ENCODE results near the gene TRIM63. TPM values are rescaled to one million over a fixed set of nuclear protein-coding genes. Genes with fewer than 3 reads are reported as not detected.

Gene TRIM63
- total RNA-seq, 1 experiment from 2014 or later: not detected

DNA sequence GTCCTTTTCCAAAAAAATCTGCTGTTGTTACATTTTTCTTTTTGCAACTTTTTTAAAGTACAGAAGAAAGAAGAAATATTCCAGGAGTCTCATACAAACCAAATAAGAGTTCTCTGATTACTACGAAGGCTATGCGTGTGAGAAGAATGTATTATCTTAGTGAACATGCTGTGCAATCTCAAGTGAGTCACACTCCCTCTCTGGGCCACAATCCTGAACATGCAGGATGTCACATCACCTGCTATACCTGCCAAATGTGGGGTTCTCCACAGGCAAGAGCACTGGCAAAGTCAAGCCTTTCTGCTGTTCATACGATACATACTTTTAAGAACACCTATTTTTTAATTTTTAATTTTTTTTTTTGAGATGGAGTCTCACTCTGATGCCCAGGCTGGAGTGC lies 21.7 kb upstream of the TRIM63 start:
- BruUV-seq (replicated peaks): no TSS peak
- CTCF ChIA-PET: no interaction called here
- intact Hi-C loops (cut with micrococcal nuclease; ENCODE audit: unreplicated experiment): no loop called here
- no peak for DNase-seq (ENCODE audit: low spot score)
- H3K27me3 ChIP-seq (replicated peaks; ENCODE audit: insufficient read depth, low read depth, low read length, poor library complexity): peaks cover 38% of the 10 kb centered on the region
- H3K27ac ChIP-seq (ENCODE audit: low read depth, low read length, poor library complexity, severe bottlenecking): no peak overlapping the region
- POLR2A ChIA-PET (ENCODE audit: low non-redundant PET): no interaction called here
- TF ChIP-seq EZH2 (IDR thresholded peaks at IDR 0.05; ENCODE audit: borderline replicate concordance, low read depth, low read length, poor library complexity, severe bottlenecking): no peak
- TF ChIP-seq, protein P1, sequence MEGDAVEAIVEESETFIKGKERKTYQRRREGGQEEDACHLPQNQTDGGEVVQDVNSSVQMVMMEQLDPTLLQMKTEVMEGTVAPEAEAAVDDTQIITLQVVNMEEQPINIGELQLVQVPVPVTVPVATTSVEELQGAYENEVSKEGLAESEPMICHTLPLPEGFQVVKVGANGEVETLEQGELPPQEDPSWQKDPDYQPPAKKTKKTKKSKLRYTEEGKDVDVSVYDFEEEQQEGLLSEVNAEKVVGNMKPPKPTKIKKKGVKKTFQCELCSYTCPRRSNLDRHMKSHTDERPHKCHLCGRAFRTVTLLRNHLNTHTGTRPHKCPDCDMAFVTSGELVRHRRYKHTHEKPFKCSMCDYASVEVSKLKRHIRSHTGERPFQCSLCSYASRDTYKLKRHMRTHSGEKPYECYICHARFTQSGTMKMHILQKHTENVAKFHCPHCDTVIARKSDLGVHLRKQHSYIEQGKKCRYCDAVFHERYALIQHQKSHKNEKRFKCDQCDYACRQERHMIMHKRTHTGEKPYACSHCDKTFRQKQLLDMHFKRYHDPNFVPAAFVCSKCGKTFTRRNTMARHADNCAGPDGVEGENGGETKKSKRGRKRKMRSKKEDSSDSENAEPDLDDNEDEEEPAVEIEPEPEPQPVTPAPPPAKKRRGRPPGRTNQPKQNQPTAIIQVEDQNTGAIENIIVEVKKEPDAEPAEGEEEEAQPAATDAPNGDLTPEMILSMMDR (conservative IDR thresholded peaks at IDR 0.05; ENCODE audit: low read depth, low read length): no peak
- no peaks in the 10 kb centered on the region for H3K36me3 ChIP-seq (ENCODE audit: insufficient read depth, low read length, poor library complexity, severe bottlenecking)
- H3K4me3 ChIP-seq (ENCODE audit: low read depth, low read length, poor library complexity, severe bottlenecking): no peak overlapping the region
- H3K9me3 ChIP-seq (ENCODE audit: low read depth, low read length, poor library complexity, severe bottlenecking): no peaks in the 10 kb centered on the region
- no peaks in the 10 kb centered on the region for H3K4me1 ChIP-seq (ENCODE audit: insufficient read depth, low read length, poor library complexity, severe bottlenecking)

DNA sequence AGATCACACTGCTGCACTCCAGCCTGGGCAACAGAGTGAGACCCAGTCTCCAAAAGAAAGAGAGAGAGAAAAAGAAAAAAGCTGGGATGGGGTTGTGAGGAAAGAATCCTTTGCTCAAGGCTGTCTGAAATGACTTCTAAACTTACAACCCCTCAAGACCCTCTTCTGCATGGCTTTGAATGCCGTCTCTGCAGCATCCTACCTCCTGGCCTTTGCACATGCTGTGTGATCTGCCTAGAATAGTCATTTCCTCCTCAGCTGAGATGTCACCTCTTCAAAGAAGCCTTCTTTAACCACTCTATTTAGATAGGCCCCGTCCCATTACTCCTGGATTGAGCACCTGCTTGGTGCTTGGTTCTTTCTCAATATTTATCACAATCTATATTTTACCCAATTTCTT lies 17.4 kb upstream of the TRIM63 start:
- Histone ChIP-seq H3K27me3 (replicated peaks; ENCODE audit: insufficient read depth, low read depth, low read length, poor library complexity) (peaks cover 9% of the 10 kb centered on the region), H3K9me3 (ENCODE audit: low read depth, low read length, poor library complexity, severe bottlenecking) (no peaks in the 10 kb centered on the region), H3K4me1 (ENCODE audit: insufficient read depth, low read length, poor library complexity, severe bottlenecking) (no peaks in the 10 kb centered on the region), H3K4me3 (ENCODE audit: low read depth, low read length, poor library complexity, severe bottlenecking) (no peak overlapping the region), H3K36me3 (ENCODE audit: insufficient read depth, low read length, poor library complexity, severe bottlenecking) (no peaks in the 10 kb centered on the region), H3K27ac (ENCODE audit: low read depth, low read length, poor library complexity, severe bottlenecking) (no peak overlapping the region)
- intact Hi-C loops (cut with micrococcal nuclease; ENCODE audit: unreplicated experiment): no loop called here
- CTCF ChIA-PET: no interaction called here
- DNase-seq (ENCODE audit: low spot score): no peak
- TF ChIP-seq EZH2 (IDR thresholded peaks at IDR 0.05; ENCODE audit: borderline replicate concordance, low read depth, low read length, poor library complexity, severe bottlenecking): no peak
- TF ChIP-seq, protein P1 (conservative IDR thresholded peaks at IDR 0.05; ENCODE audit: low read depth, low read length): no peak
- no TSS peak for BruUV-seq (replicated peaks)
- POLR2A ChIA-PET (ENCODE audit: low non-redundant PET): no interaction called here

DNA sequence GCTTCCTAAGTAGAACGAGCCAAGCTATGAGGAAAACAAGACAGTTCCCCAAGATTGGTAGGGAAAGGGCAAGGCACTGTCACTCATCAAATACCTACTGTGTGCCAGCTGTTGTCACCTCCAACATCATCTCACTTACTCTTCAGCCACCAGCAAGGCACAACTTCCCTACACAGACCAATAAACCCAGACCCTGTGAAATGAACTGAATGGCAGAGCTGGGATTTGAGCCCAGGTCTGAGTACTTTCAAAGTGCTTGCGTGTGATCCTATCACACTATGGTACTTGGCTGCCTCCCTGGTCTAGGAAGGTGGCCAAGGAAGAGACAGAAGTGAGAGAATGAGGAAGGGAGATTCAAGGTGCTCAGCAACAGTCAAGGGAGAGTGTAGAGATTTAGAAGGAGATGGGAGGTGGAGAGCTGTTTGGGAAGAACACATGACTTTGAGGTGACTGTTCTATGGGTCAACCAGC lies 16.7 kb upstream of the TRIM63 start:
- no peak for DNase-seq (ENCODE audit: low spot score)
- BruUV-seq (replicated peaks): no TSS peak
- H3K27me3 ChIP-seq (replicated peaks; ENCODE audit: insufficient read depth, low read depth, low read length, poor library complexity): peaks cover 9% of the 10 kb centered on the region

More for the DNA sequence above, 16.7 kb upstream of the TRIM63 start:
- Histone ChIP-seq H3K36me3 (ENCODE audit: insufficient read depth, low read length, poor library complexity, severe bottlenecking) (no peaks in the 10 kb centered on the region), H3K27ac (ENCODE audit: low read depth, low read length, poor library complexity, severe bottlenecking) (no peak overlapping the region), H3K4me3 (ENCODE audit: low read depth, low read length, poor library complexity, severe bottlenecking) (no peak overlapping the region), H3K4me1 (ENCODE audit: insufficient read depth, low read length, poor library complexity, severe bottlenecking) (no peaks in the 10 kb centered on the region), H3K9me3 (ENCODE audit: low read depth, low read length, poor library complexity, severe bottlenecking) (no peaks in the 10 kb centered on the region)
- TF ChIP-seq, protein P1 (conservative IDR thresholded peaks at IDR 0.05; ENCODE audit: low read depth, low read length): no peak
- no peak for TF ChIP-seq EZH2 (IDR thresholded peaks at IDR 0.05; ENCODE audit: borderline replicate concordance, low read depth, low read length, poor library complexity, severe bottlenecking)
- POLR2A ChIA-PET (ENCODE audit: low non-redundant PET): no interaction called here
- CTCF ChIA-PET: no interaction called here
- intact Hi-C loops (cut with micrococcal nuclease; ENCODE audit: unreplicated experiment): no loop called here

Data from A673 (cell line).